Endometrial microvascular endothelial cells (primary cell): ENCODE measurements around the gene DNAH6. TPM values are rescaled to one million over a fixed set of nuclear protein-coding genes. Genes with fewer than 3 reads are reported as not detected.

ENCODE experiments used
- in situ Hi-C: cut with HindIII; loops from 2 replicates; pipeline ENCODE4 v1.10.0; 2017; ENCODE audit warnings: low sequenced_read_pairs, low pct_unique_long_range_greater_than_20kb; ENCODE audit errors: inconsistent ontology term
- total RNA-seq: library from RNA; depleted of rRNA; stranded (reverse); fragments of >200 nt; gene quantifications from one replicate; pipeline ENCODE4 v1.2.3, GENCODE V29; 2015; ENCODE audit errors: inconsistent ontology term

The DNAH6 gene
- total RNA-seq, 1 donor from 2014 or later: 0.19 TPM

DNA sequence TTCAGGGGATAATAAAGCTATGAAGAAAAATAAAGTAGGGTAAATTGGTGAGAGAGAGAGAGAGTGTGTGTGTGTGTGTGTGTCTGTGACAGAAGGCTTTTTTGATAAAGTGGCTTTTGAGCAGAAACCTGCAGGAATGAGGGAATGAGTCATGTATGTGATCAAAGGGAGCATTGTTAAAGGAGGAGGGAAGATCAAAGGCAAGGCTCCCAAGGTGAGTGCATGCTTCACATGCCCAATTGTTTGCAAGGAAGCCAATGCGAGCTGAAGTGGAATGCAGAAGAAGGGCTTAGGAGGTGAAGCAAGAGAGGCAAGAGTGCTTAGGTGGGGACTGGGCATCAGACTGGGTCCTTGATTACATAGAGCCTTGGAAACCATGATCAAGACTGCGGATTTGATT is 96.8 kb downstream of the DNAH6 start:
- in situ Hi-C loops: no loop called here

DNA sequence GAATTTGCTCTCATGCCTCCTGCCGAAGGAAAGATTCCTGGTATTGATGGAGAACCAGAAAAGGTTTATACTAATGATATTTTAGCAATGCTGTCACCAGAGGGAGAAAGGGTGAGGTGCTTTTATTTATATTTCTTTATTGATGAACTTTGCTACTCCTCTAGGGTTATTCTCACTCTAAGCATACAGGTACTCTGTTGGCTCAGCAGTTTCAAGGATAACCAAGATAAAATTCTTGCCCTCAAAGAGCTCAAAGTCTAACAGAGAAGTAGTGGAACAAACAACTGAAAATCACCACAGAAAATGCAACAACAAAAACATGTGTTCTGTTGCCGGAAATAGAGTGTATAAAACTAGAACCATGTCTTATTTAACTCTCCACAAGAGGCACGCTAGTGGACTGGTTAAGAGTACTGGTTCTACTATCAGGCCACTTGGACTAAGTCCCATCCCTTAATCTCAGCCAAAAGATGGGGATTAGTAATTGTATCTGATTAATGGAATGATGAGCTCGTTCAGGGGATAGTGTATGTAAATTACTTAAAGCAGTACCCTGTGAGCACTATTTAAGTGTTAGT is 103.6 kb downstream of the DNAH6 start:
- in situ Hi-C loops: no loop called here

DNA sequence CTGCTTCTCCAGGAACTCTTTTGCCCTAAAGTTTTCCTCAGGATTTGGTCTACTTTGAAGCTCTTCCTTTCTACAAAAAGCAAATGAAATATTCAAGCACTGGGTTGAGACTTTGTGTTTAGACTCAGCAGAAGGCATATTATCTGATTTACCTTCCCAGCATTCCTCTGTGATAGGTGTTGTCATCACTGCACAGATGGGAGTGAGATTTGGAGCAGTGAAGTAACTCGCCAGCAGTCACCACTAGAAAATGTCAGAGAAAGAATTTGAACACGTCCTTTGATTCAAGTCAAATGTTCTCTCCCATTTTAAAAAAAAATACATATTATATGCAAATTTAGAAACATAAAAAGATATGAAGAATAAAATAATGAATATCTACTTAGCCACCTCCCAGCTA is 112.2 kb downstream of the DNAH6 start:
- in situ Hi-C loops: no loop called here

DNA sequence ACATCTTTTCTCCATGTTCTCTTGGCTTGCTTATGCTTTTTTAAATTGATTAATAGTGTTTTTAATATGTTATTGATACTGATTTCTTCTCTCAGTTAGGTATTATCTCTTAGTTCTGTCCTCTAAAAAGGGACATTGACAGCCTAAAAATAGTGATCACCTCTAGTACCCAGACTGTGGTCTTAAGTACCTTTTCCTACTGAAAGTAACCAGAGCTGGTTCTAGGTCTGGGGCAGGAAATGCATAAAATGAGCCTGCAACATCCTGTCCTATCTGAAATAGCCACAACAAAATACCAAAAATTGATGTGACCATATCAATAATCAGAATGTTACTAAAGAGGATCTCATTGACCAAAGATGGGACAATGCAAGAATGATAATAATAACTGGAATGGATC is 113.3 kb downstream of the DNAH6 start:
- in situ Hi-C loops: no loop called here

DNA sequence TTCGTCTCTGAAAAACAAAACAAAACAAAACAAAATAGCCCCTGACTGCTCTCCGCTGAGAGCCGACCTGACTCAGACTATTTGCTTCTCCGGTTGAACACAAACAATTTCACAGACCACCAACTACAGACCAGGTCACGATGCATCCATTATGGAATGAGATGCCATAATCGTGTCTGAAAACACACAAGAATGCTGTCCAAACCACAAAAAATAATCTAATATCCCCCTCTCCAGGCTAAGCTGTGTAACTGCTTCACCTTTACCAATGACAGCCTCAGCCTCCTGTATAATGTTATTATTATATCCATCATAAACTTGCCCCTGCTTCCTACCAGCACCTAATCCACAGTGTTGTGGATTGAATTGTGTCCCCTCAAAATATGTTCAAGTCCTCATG is 114.7 kb downstream of the DNAH6 start:
- in situ Hi-C loops: no loop called here

DNA sequence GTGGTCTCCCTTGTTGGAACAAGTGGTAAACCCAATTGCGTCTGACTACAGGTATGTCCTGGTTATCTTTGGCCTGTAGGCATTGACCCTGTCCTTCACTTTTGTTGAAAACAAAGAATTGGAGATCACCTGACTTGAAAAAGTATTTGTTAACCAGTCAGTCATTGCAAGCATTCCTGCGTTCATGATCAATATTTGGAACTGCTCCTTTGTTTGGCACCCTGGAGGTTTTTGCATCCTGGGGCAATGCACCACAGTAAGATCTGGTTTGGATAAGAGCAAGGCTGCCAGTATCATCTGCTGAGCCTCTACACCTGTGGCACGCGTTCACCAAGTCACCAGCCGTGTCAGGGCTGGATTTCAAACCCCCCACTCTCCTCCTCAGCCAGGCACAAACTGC is 115.7 kb downstream of the DNAH6 start:
- in situ Hi-C loops: no loop called here

DNA sequence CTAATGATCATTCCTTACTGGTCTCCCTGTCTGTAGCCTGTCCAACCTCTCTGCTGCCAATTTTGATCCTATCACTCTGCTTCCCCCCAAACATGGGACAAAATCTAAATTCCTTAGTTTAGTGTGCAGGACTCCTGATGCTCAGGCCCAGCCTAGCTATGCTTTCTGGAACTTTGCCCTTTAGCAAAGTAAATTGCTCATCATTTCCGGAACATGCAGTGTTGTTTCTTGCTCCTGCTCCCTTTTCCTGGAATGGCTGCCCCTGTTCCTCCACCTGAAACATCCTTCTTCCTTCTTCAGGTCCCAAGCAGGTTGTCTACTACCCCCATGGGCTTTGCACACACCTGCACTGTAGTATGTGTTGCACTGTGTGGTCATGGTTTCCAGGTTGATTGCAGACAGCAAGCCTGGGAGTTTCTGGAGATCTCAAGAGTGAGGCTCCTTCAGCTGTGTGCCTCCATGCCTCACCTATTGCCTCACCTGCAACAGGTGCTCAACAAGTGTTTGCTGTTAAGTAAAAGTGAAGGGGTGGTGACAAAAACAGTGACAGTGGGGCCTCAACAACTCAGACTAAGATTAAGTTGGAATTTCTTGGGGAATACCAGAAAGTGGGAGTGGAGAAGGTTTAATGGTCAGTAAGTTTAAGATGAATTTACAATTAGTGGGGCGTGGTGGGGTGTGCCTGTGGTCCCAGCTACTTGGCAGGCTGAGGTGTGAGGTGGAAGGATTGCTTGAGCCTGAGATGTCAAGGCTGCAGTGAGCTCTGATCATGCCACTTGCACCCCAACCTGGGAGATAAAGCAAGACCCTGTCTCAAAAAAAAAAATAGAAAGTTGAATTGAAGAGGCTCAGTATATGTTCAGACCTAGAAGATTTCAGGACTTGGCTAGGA is 120.0 kb downstream of the DNAH6 start:
- in situ Hi-C loops: no loop called here

DNA sequence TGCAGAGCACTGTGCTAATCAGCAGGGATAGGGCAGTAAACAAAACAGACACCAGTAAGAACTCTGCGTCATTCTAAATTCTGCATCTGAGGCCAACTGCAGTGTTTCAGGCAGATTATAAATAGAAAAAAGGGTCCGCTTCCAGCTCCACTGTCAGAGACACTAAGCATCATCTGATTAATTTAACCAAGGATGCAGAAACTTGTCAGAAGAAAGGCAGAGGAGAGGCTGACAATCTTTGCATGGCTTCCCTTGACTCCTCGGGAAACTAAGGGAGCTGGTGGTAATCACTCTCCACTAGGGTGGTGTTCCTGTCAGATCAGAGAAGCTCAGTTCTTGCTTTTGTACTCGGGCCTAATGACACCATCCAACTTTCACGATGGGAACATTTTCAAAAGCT is 123.5 kb downstream of the DNAH6 start:
- in situ Hi-C loops: no loop called here

DNA sequence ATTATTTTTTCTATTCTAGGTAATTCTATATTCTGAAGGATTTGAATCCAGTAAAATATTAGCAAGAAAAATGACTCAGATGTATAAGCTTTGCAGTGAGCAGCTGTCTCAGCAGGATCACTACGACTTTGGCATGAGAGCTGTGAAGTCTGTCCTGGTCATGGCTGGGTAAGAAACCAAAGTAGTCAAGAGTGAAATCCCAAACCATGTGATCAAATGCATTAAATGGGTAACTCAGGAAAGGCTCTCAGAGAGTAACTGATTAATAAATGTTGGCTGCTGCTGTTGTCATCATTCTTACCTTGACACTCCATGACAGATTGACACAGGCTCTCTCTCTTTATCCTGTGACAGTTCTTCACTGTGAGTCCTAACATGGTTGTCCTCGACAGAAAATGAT is 124.1 kb downstream of the DNAH6 start:
- in situ Hi-C loops: no loop called here

DNA sequence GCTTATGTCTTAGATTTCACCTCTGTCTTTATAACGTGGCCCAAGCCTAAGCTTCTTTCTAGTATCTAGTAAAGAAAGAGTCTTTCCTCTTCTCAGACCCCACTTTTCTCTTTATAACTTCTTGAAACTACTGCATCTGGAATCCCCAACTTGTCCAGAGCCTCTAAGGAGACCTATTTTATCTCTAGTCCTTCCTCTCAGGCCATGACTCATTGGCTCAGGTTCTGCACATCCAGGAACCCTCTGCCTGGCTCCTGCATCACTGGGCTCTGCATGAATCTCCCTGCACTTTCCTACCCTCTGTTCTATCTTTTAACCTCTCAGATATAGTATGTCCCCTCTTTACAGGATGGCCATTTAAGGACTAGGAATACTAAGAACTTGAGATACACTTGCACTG is 124.7 kb downstream of the DNAH6 start:
- in situ Hi-C loops: no loop called here

DNA sequence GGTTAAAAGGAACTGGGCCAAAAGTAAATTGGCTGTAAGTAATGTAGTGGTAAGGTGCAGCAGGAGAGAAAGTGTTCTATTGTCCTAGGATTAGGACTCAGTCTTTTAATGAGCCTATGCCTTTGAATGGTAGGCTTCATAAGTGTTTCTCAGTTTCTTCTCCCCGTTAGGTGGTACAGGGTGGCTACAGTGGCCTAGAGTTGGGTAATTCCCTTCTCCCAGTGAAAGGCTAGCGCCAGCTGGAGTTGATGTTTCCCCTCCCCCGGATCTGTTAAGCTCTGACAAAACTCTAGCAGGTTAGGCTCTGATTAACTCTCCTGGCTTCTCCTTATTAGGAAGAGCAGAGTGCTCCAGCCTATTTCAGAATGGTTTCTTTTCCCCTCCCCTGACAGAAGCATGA is 127.7 kb downstream of the DNAH6 start:
- in situ Hi-C loops: no loop called here

DNA sequence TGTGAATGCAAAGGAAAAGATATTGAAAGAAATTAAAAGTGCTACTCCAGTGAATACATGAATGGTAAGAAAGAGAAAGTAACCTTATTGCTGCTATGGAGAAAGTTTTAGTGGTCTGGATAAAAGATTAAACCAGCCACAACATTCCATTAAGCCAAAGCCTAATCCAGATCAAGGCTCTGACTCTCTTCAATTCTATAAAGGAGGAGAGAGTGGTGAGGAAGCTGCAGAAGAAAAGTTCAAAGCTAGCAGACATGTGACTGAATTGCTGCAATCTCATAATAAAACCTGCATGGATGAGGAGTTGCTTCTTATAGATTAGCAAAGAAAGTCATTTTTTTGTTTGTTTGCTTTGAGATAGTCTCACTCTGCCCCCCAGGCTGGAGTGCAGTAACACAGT is 130.2 kb downstream of the DNAH6 start:
- in situ Hi-C loops: no loop called here

DNA sequence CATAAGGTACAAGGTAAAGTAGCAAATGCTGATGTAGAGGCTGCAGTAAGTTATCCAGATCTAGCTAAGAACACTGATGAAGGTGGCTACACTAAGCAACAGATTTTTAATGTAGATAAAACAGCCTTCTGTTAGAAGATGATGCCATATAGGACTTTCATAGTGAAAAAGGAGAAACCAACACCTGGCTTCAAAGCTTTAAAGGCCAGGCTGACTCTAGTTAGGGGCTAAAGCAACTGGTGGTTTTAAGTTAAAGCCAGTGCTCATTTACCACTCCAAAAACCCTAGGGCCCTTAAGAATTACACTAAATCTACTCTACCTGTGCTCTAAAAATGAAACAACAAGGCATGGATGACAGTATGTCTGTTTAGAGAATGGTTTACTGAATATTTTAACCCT is 131.0 kb downstream of the DNAH6 start:
- in situ Hi-C loops: no loop called here

DNA sequence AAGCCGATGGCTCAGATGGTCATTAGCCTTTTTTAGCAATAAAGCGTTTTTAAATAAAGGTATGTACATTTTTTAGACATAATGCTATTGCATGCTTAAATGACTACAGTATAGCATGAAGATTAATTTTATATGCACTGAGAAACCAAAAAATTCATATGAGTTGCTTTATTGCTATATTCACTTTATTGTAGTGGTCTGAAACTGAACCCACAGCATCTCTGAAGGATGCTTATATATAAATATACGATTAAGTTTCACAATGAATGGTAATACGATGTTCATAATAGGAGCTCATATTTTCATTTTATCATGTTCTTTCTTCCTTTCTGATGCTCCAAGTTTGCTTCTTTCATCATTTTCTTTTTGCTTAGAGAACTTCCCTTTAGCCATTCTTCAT is 132.8 kb downstream of the DNAH6 start:
- in situ Hi-C loops: no loop called here

DNA sequence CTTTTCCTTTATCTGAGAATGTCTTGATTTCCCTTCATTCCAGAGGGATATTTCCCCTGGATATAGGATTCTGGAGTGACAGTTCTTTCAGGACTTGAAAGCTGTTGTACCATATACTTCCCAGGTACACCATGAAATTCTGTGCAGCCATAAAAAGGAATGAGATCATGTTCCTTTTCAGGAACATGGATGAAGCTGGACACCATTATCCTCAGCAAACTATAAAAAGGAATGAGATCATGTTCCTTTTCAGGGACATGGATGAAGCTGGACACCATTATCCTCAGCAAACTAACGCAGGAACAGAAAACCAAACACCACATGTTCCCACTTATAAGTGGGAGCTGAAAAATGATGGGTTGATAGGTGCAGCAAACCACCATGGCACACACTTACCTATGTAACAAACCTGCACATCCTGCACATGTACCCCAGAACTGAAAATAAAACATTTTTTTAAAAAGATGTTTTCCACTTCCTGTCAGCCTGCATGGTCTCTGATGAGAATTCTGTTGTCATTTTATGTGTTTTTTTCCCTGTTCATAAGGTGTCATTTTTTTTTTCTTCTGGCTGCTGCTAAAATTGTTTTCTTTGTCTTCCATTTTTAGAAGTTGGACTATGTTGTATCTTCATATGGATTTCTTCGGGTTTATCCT is 133.3 kb downstream of the DNAH6 start:
- in situ Hi-C loops: no loop called here

DNA sequence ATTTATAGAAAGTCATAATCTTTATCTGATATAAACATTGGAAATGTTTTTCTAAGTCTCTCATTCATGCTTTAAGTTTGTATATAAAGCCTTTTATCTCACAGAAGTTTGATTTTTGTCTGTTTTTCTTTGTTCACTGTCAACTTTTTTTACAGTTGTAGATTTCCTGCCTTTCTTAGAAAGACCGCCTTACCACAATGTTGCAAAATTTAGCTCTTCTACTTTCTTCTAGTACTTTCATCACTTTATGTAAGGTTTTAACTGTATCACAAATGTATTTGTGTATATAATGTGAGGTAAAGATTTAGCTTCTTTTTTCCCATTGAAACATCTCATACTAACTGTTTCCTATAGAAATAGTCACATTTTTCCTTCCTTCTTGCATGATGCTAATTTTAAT is 136.1 kb downstream of the DNAH6 start:
- in situ Hi-C loops: no loop called here

DNA sequence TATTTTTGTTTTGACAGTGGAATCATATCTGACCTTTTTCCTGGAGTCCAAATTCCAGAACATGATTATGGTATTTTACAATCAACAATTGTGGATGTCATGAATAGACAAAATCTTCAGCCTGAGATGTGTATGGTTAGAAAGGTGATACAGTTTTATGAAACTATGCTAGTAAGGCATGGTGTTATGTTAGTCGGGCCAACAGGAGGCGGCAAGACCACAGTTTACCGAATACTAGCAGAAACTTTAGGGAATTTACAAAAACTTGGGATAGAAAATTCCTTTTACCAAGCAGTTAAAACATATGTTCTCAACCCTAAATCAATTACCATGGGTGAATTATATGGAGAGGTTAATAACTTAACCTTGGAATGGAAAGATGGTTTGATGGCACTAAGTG is 137.0 kb downstream of the DNAH6 start:
- in situ Hi-C loops: no loop called here

DNA sequence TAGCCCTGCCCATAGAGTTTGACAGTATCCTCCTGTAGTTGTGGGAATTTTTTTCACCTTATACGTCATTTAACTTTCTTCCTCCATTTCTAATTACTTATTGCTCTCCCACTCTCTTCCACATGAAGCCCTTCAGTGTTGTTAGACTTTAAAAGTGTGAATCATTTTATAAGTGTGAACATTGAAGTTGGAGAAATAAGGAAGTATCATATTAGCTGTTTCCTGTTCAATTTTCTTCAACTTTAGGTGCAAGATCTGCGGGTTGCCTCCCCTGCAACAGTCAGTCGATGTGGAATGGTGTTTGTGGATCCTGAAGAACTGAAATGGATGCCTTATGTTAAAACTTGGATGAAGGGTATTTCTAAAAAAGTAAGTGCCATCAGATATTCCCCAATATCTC is 138.1 kb downstream of the DNAH6 start:
- in situ Hi-C loops: no loop called here

DNA sequence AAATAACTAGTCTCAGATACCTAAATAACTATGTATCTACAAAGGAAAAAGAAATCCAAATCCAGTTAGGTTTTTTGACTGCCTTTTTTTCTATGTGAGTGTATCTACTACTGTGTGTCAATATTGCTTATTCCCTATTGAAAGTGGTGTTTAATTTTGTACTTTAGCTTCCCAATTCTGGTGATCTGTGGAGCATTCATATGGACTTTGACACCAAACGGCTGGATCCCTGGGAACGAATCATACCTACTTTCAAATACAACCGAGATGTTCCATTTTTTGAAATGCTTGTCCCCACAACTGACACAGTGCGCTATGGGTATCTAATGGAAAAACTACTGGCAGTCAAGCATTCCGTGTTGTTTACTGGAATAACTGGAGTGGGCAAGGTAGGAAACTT is 152.8 kb downstream of the DNAH6 start:
- in situ Hi-C loops: no loop called here

DNA sequence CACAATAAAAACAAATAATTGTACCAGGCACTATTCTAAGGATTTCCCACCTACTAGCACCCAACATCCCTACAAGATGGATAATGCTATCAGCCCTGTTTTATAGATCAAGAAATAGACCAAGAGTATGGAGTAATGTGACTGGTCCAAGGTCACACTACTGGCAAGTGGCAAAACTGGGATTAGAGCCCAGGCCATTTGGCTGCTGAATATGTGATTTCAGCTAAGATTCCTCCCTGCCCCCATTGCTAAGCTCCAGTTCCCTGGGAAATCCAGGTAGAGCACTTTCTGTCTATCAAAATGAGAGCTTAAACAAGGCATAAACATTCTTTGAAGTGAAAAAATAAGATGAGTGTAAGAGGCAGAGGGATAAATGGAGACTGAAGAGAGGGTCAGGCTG is 157.8 kb downstream of the DNAH6 start:
- in situ Hi-C loops: no loop called here
